ENCODE results near the gene DOK7. TPM values are rescaled to one million over a fixed set of nuclear protein-coding genes. Genes with fewer than 3 reads are reported as not detected.

DOK7 gene
- total RNA-seq, 2 experiments from 2014 or later, result not detected

- Mint-ChIP-seq H3K4me3 (no peak overlapping the region), H3K36me3 (peaks cover 2% of the 10 kb centered on the region), H3K27me3 (peaks cover 51% of the 10 kb centered on the region), H3K9me3 (no peaks in the 10 kb centered on the region), H3K27ac (no peak overlapping the region), H3K4me1 (peaks cover 2% of the 10 kb centered on the region)
- DNase-seq, result no peak
Observed at GRCh38 chr4:3491681-3492405, 28.7 kb downstream of the DOK7 start.

GRCh38 chr4:3492741-3493719, 29.9 kb downstream of the DOK7 start:
- no peaks in the 10 kb centered on the region for H3K9me3 Mint-ChIP-seq
- H3K27ac Mint-ChIP-seq, result no peak overlapping the region
- peaks cover 2% of the 10 kb centered on the region for H3K36me3 Mint-ChIP-seq
- H3K4me1 Mint-ChIP-seq, result peaks cover 2% of the 10 kb centered on the region
- DNase-seq, result no peak
- no peak overlapping the region for H3K4me3 Mint-ChIP-seq
- peaks cover 51% of the 10 kb centered on the region for H3K27me3 Mint-ChIP-seq

DNA sequence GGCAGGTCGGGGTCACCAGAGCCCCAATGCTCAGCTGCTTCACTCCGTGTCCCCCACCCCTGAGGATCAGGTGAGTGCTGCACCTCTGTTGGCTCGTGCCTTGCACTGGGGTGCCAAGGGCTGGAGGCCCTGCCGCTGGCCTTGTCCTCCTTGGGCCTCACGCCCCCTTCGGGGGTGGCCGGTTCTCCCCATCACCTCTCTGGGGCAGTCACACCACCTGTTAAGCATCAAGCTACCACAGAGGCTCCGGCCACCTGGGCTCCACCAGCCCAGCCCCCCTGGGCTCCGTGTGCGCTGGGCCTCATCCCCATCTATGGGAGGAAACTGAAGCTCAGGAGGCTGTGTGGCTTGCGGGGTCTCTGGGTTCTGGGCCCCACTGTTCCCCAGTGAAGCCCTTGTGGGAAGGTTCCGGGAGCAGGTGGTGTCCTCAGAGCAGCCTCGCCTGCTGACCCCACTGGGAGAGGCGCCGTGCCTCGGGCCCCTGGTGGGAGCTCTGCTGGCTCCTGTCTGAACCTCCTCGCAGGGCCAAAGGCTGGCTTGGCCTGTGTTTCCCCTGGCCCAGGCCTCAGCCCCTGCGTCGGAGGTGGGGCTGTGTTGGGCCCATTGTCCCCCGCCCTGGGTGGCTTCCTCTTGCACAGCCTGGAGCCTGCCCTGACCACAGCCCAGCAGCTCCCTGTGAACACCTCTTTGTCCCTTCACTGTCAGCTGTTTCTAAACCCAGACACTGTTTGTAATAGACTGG, 30.8 kb downstream of the DOK7 start:
- Mint-ChIP-seq H3K27ac (no peak overlapping the region), H3K4me1 (peaks cover 2% of the 10 kb centered on the region), H3K27me3 (peaks cover 45% of the 10 kb centered on the region), H3K4me3 (no peak overlapping the region), H3K9me3 (no peaks in the 10 kb centered on the region), H3K36me3 (peaks cover 2% of the 10 kb centered on the region)
- DNase-seq, result no peak

DNA sequence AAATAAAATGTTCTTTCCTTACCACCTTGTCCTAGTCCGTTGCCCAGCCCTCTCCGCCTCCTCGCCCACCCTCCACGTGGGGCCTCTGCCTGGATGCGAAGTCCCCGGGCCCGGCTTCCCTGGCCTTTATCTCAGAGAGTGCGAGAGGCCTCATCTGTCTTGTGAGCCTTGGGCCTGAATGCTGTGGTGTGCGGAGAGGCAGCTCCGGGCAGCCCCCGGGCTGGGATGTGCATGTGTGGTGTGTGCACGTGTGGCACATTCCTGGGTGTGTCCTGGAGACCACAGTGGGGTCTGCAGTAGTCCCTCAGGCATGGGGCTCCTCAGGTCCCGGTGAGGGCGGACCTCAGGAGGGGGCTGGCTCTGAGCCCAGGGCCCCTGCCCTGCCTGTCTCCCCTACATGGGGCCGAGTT, 31.4 kb downstream of the DOK7 start:
- H3K36me3 Mint-ChIP-seq, result peaks cover 2% of the 10 kb centered on the region
- peaks cover 40% of the 10 kb centered on the region for H3K27me3 Mint-ChIP-seq
- H3K27ac Mint-ChIP-seq, result no peak overlapping the region
- H3K4me3 Mint-ChIP-seq, result no peak overlapping the region
- H3K9me3 Mint-ChIP-seq, result no peaks in the 10 kb centered on the region
- no peak for DNase-seq
- H3K4me1 Mint-ChIP-seq, result no peaks in the 10 kb centered on the region

GRCh38 chr4:3495204-3495975, 32.3 kb downstream of the DOK7 start:
- peaks cover 32% of the 10 kb centered on the region for H3K27me3 Mint-ChIP-seq
- peaks cover 2% of the 10 kb centered on the region for H3K36me3 Mint-ChIP-seq

GRCh38 chr4:3496021-3496420, 32.9 kb downstream of the DOK7 start:
- Mint-ChIP-seq H3K27me3 (peaks cover 26% of the 10 kb centered on the region), H3K36me3 (peaks cover 2% of the 10 kb centered on the region), H3K4me1 (no peaks in the 10 kb centered on the region), H3K27ac (no peak overlapping the region), H3K4me3 (no peak overlapping the region), H3K9me3 (no peaks in the 10 kb centered on the region)
- no peak for DNase-seq

More at GRCh38 chr4:3495204-3495975, 32.3 kb downstream of the DOK7 start:
- no peak overlapping the region for H3K27ac Mint-ChIP-seq
- H3K9me3 Mint-ChIP-seq, result no peaks in the 10 kb centered on the region
- H3K4me1 Mint-ChIP-seq, result no peaks in the 10 kb centered on the region
- H3K4me3 Mint-ChIP-seq, result no peak overlapping the region
- DNase-seq, result no peak

DNA sequence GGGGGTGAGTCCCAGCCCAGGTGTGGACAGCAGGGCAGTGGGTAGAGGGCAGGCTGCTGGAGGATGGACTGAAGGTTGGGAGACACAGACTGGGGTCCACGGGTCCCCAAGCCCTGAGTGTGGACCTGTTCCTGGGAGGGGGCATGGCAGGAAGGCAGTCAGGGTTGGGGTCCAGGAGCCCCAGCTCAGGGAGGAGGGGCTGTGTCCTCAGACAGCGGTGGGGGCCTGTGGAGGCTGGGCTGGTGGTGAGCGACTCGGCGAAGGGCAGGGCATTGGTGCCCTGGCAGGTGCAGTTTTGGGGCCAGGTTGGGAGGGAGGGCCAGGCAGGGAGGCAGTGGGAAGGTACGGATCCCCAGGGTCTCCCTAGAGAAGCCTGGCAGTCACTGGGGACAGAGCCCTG, 34.0 kb downstream of the DOK7 start:
- H3K4me3 Mint-ChIP-seq, result no peak overlapping the region
- H3K27ac Mint-ChIP-seq, result no peak overlapping the region
- H3K4me1 Mint-ChIP-seq, result no peaks in the 10 kb centered on the region
- no peak for DNase-seq
- no peaks in the 10 kb centered on the region for H3K36me3 Mint-ChIP-seq
- no peaks in the 10 kb centered on the region for H3K9me3 Mint-ChIP-seq
- peaks cover 15% of the 10 kb centered on the region for H3K27me3 Mint-ChIP-seq

DNA sequence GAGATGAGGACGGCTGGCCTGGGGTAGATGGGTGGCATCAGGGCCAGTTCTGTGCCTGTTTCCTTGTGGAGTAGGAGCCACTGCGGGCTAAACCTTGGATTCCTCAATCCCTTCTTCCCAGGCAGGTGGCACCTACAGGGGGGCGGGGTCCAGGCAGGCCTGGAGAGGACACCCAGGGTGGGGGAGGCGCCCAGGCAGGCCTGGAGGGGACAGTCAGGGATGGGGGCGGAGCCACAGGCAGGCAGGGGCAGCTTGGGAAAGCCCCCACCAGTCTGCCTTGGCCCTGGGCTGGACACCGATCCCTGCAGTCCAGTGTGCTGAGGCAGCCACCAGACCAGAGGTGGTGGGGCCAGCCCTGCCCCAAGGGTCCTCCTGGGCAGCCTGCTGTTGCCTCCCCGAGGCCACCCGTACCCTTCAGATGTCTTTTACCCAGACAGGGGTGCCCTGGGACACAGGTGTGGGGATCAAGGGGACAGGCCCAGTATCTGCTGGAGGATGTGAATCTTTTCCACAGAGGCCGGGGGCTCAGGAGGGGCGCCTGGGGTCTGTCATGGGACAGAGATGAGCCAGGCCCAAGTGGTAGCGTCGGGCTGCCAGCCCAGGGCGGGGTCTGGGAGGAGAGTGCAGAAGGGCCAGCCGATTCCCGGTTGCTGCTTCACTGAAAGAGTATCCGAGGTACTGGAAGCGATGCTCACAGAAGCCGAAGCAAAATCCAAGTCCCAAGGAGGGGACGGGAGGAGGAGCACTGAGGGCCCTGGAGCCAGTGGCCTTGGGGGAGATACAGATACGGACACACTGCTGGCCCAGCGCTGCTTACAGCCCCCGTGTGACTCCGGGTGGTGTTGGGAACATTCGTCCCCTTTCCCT, 34.6 kb downstream of the DOK7 start:
- DNase-seq, result no peak
- H3K27ac Mint-ChIP-seq, result no peak overlapping the region
- no peaks in the 10 kb centered on the region for H3K4me1 Mint-ChIP-seq
- no peaks in the 10 kb centered on the region for H3K36me3 Mint-ChIP-seq
- H3K9me3 Mint-ChIP-seq, result no peaks in the 10 kb centered on the region
- H3K27me3 Mint-ChIP-seq, result peaks cover 11% of the 10 kb centered on the region
- no peak overlapping the region for H3K4me3 Mint-ChIP-seq

DNA sequence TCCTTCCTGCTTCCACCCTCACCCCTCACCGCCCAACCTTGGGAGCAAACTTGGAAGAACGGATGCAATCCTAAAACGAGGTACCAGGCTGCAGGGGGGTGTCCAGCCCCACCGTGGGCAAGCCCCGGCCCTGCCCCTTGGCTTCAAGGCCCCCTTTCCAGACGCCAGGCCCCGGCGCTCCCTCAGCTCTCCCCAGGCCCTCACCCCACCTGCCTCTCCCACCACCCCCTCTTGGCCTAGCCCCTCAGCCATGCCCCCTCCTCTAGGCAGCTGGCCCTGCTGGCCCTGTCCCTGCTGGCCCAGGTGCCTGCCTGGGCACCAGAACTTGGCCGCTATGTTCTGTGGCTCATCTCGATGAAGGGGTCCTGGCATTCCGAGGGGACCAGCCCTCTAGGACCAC, 35.3 kb downstream of the DOK7 start:
- Mint-ChIP-seq H3K4me3 (no peak overlapping the region), H3K36me3 (no peaks in the 10 kb centered on the region), H3K27me3 (peaks cover 11% of the 10 kb centered on the region), H3K27ac (no peak overlapping the region), H3K9me3 (no peaks in the 10 kb centered on the region), H3K4me1 (peaks cover 1% of the 10 kb centered on the region)
- DNase-seq, result no peak

- no peak overlapping the region for H3K27ac Mint-ChIP-seq
- no peaks in the 10 kb centered on the region for H3K36me3 Mint-ChIP-seq
Observed at GRCh38 chr4:3498901-3499510, 35.9 kb downstream of the DOK7 start.

DNA sequence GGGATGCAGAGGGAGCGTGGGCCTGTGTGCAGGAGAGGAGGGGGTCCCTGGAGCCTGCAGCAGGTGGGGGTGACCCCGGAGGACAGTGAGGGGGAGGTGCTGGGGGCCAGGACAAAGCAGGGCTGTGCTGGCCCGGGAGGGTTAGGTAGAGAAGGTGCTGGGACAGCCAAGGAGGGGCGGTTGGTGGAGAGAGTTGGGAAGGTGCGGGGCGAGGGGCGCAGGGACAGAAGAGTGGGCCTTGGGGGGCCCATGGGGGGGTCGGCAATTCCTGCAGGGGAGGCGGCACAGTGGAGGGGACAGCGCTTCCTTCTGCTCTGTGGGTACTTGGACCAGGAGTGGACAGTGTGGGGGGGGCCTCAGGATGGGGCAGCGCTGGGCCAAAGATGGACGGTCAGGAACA, 36.6 kb downstream of the DOK7 start:
- DNase-seq, result no peak
- peaks cover 11% of the 10 kb centered on the region for H3K27me3 Mint-ChIP-seq
- H3K4me3 Mint-ChIP-seq, result no peak overlapping the region
- no peaks in the 10 kb centered on the region for H3K9me3 Mint-ChIP-seq
- no peaks in the 10 kb centered on the region for H3K36me3 Mint-ChIP-seq
- H3K4me1 Mint-ChIP-seq, result peaks cover 1% of the 10 kb centered on the region
- H3K27ac Mint-ChIP-seq, result no peak overlapping the region

More at GRCh38 chr4:3498901-3499510, 35.9 kb downstream of the DOK7 start:
- Mint-ChIP-seq H3K9me3 (no peaks in the 10 kb centered on the region), H3K4me1 (peaks cover 1% of the 10 kb centered on the region), H3K27me3 (peaks cover 11% of the 10 kb centered on the region), H3K4me3 (no peak overlapping the region)
- DNase-seq, result no peak

DNA sequence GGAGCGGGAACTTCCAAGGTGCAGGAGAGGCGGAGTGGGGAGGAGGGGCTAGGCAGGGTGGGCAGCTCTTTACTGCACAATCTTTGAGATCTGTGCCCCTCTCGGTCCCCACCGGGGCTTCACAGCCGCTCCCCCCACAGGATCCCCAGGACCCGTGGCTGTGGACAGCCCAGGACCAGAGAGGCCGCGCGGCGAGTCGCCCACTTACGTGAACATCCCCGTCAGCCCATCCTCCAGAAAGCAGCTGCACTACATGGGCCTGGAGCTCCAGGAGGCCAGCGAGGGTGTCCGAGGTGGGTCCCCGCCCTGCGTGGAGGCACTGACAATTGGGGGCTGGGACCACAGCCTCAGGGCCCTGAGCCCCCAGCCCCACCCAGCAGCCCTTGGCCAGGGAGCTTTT, 37.0 kb downstream of the DOK7 start:
- Mint-ChIP-seq H3K27me3 (peaks cover 9% of the 10 kb centered on the region), H3K4me1 (peaks cover 1% of the 10 kb centered on the region), H3K9me3 (no peaks in the 10 kb centered on the region), H3K4me3 (no peak overlapping the region), H3K27ac (no peak overlapping the region), H3K36me3 (no peaks in the 10 kb centered on the region)
- no peak for DNase-seq

DNA sequence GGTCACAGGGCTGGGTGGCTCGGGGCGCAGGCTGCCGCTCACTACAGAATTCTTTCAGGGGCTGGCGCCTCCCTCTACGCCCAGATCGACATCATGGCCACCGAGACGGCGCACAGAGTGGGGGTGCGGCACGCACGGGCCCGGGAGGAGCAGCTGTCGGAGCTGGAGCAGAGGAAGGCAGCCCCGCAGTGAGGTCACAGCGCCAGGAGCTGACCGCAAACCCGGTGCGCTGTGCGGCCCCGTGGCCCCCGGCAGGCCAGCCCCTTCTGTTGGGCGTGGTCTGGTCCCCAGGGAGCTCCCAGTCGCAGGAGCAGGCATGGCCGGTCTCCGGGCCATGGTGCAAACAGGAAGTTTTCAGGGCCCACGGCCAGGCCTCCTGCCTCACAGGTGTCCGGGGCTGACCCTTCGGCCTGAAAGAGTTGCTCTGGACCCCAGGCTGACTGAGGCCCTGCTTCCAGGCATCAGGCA, 37.6 kb downstream of the DOK7 start:
- Mint-ChIP-seq H3K4me1 (peaks cover 1% of the 10 kb centered on the region), H3K27ac (no peak overlapping the region), H3K4me3 (no peak overlapping the region), H3K9me3 (no peaks in the 10 kb centered on the region), H3K36me3 (peaks cover 2% of the 10 kb centered on the region), H3K27me3 (peaks cover 5% of the 10 kb centered on the region)
- DNase-seq, result no peak

Measured in activated naive CD8-positive, alpha-beta T cell treated with anti-CD3 and anti-CD28 coated beads for 36 hours (primary cell).